ENCODE data around the gene FHIT.
"Not testable (repeated sequence)": the region's sequence is repeated elsewhere in the genome, so short reads cannot be mapped to it uniquely, and the experiment has no call there.

The FHIT gene

DNA sequence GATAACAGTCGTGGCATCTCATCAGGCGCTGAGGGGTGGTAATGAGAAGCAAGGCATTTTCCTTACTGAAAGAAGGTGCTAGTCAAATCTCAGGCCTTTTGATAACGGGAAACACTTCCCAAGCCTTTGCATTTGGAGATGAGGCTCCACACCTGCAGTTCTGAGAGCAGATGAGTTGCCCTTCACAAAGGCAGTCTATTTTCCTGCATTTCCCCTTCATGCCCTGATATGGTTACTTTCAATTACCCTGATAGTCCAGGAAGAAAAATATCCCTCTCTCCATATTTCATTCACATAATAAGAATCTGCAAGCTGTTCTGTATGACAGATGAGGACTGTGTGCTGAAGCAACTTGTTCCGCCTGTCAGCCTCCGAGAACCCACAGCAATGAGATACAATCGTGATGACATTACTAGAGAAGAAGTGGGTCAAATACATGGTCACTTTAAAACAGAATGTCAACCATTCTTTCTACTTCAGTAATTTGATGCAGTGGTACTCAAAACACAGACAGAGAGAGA is 25.0 kb downstream of the FHIT start:
- DNase-seq (ENCODE audit: low read depth in 2 of 2), result no peak

DNA sequence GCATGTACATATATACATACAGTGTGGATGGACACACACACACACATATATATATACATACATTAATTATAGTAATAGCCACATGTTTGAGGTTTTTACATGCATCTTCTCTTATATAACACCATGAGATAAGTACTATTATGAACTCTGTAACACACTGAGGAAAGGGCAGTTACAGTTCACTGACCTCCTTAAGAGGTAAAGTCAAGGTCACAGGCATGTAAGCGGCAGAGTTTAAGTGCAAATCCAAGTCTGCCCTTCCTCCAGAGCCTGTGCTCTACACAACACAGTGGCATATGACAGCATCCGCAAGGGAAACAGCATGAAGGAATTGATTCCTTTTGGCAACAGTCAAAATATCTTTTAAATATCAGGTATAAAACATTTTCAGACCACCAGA is 26.4 kb downstream of the FHIT start:
- no peak for DNase-seq (ENCODE audit: low read depth in 2 of 2)

DNA sequence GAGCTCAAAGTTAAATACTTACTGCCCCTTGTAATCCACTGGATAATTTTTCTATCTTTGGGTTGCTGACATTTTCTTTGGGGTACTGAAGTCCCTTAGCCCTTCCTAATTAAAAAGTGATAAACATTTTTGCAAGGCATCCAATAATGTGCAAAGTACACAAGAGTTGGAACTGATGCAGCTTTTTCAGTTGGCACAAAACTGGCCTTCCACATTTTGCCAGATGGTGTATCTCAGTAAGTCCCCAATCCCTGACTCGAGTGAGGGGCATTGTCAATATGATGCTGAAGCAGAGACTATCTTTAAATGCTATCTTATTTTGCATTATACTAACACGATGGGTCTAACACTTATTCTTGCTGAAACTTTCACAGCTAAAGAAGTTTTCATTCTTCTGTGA is 27.8 kb downstream of the FHIT start:
- DNase-seq (ENCODE audit: low read depth in 2 of 2), result no peak

DNA sequence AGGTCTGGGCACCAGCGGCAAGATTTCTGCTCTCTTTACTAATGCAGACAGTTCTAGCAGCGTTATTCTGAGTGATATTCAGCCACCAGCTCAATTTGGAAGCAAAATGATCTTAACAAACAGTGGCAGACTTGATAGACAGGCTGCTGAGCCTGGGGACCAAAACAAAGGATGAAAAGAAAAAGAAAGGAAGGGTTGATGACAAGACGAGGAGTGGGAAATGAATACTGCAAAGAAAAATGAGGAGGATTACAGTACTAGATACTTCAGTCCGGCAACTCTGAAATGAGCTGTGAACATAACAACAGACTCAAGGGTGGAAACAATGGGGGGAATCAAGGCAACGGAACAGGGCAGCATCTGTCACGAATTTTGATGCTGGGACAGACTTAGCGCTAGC is 28.8 kb downstream of the FHIT start:
- no peak for DNase-seq (ENCODE audit: low read depth in 2 of 2)

DNA sequence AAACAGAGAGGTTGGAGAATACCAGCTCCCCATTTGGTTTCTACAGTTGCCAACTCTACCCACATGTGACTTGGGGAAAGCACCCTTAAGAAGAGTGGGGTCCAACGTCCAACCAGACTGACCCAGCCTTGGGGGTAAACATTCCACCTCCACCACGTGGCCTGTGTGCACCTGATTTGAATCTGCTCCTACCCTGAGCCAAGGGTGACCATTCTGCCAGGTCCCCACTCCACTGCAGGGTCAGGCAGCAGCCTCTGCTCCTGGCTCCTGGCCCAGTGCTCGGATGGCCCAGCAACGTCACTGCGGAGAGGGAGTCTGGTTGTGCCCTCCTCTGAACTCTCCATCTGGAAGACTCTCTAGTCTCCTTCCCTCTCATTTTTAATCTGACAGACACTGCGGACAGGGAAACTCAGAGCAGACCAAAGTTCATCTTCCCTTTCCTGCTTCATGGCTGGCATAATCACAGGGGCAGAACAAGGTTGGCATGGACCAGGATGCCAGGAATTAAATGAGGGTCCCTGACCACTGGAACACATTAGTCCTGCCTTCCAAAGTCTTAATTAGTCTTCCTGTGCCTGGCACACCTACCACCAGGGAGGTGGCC is 29.4 kb downstream of the FHIT start:
- no peak for DNase-seq (ENCODE audit: low read depth in 2 of 2)

DNA sequence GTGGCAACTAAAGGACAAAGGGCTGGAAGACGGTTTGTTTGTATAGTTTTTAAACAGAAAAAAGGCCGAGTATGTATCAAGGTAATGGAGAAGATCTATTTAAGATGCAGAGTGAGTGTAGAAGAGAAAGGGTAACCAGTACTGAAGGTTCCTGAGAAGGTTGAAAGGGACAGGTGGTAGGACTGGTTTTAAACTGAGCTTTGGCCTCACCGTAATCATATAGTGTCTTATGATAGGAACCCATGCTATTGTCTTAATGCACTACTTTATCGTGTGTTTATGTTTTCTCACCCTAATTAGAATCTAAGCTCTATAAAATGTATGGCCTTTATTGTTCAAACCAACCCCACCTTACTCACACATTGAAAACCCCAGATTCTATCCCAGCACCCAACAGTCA is 32.7 kb downstream of the FHIT start:
- no peak for DNase-seq (ENCODE audit: low read depth in 2 of 2)

DNA sequence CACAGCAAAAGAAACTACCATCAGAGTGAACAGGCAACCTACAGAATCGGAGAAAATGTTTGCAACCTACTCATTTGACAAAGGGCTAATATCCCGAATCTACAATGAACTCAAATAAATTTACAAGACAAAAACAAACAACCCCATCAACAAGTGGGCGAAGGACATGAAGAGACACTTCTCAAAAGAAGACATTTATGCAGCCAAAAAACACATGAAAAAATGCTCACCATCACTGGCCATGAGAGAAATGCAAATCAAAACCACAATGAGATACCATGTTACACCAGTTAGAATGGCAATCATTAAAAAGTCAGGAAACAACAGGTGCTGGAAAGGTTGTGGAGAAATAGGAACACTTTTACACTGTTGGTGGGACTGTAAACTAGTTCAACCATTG is 35.1 kb downstream of the FHIT start:
- not testable (repeated sequence) for DNase-seq (ENCODE audit: low read depth in 2 of 2)

DNA sequence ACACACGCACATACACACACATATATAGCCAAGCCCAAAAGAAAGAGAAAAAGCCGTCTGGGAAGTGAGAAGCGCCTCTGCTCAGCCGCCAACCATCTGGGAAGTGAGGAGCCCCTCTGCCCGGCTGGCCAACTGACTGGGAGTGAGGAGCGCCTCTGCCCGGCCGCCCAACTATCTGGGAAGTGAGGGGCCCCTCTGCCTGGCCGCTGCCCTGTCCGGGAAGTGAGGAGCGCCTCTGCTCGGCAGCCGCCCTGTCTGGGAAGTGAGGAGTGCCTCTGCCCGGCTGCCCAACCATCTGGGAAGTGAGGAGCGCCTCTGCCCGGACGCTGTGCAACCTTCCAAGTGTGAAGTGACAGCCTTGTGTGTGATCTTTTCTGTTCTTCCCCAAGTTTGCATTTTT is 49.2 kb downstream of the FHIT start:
- DNase-seq (ENCODE audit: low read depth in 2 of 2), result no peak

DNA sequence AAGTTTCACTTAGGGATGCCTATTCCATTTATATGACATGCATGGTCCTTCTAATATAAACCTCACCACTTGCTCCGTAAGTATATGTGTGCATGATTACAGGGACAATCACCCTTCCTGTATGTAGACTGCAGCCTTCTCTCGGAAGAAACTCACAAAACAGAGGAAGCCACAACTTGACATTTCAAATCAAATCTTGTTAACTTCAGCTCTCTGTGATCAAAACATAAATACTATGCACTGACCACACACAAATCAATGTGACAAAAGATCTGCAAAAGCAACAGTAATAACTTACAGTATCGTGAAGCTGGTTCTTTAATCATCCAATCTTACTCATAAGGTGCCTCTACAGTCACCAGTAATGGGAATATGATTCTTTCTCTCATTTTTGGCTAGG is 50.2 kb downstream of the FHIT start:
- no peak for DNase-seq (ENCODE audit: low read depth in 2 of 2)

DNA sequence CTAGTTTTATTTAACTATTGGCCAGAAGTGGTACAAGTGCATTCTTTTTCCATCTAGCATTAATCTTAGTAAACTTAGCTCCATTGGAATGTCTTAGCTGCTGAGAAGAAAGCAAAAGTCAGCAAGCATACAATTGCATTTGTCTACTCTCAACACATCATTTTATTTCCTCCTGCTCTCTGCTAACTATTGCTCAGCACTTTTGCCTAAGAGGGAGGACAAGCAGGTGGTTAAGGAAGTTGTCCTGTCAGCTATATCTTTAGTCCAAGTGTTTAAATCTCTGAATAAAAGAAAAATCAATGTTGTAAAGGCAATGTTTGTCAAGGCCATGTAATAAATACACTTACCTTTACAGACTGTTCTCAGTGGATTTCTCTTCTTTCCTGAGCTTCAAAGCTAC is 51.0 kb downstream of the FHIT start:
- DNase-seq (ENCODE audit: low read depth in 2 of 2), result no peak

DNA sequence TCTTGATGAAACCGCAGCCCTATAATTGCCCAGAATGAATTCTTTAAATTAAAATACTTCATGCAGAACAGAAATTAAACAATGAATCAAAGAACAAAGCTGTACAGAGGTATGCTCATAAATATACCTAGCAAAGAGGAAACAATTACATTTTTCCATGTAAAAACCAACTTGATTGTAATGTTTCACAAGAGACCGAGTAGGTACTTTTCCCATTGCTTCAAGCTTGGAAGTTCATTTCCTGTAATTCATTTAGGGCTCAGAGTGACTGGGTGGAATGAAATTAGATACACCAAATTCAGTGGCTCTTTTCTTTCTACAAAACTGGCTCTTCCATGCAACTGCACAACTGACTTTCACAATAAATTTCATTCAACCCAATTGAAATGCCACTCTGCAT is 51.4 kb downstream of the FHIT start:
- no peak for DNase-seq (ENCODE audit: low read depth in 2 of 2)

DNA sequence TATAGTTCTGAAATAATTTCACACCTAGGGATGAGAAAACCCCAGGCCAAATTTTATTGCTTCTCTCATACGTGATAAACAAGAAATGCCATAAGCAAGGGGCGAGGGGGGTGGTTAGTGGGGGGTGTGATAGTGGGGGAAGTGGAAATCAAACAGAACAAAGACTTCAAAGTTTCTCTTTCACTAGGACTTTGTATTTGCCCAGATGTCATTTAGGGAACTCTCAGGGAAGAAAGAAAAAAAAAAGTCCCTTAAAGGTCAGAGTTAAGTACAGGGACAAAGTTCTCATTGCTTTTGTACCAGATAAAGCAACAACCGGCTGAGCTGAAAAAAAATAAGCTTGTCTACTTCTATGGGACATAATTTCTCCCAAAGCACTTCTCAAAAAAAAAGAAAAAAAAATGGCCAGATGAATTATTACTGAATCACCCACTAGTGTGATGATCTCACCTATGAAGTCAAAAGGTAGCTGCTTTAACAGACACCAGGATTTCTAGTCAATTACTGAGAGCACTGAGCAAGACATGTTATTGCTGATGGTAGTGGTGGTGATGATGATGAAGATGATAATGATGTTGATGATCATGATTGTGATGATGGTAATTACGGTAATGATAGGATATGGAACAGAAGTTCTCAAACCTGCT is 56.2 kb downstream of the FHIT start:
- no peak for DNase-seq (ENCODE audit: low read depth in 2 of 2)

DNA sequence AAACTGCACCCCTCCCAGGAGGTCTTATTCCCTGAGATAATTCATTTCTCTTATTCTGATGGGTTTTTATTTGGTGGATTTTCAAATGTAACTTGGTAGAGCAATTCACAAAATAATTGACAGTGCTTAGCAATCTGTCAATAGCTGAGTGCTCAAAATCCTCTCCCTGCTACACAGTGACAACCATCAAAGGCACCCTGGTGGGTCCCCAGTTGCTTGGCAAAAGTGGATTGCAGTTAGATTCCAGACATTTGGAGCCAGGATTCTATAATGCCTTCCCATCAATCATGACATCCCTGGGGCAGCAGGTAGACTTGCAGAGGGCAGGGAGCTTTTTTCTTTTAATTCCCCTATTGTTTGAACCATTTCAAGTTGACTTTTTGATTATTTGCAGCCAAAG is 59.0 kb downstream of the FHIT start:
- DNase-seq (ENCODE audit: low read depth in 2 of 2), result no peak

DNA sequence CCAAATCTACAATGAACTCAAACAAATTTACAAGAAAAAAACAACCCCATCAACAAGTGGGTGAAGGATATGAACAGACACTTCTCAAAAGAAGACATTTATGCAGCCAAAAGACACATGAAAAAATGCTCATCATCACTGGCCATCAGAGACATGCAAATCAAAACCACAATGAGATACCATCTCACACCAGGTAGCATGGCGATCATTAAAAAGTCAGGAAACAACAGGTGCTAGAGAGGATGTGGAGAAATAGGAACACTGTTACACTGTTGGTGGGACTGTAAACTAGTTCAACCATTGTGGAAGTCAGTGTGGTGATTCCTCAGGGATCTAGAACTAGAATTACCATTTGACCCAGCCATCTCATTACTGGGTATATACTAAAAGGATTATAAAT is 61.0 kb downstream of the FHIT start:
- not testable (repeated sequence) for DNase-seq (ENCODE audit: low read depth in 2 of 2)

DNA sequence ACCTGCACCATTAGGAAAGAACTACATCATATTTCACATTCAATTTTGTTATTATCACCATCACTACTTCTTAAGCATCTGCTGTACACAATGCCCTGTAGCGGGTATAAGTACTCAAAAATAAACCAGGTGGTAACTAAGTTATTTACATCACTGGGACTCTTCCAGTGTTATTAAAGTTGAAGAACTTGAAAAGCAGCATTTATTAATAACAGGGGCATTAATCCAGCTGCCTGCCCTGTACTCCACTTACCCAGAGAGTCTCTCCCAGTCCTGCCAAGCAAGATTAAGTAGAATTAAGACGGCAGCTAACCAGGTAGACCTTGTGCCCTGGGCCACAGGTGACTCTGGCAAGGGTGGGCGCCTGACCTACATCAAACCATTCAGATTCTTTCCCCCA is 65.2 kb downstream of the FHIT start:
- DNase-seq (ENCODE audit: low read depth in 2 of 2), result no peak

DNA sequence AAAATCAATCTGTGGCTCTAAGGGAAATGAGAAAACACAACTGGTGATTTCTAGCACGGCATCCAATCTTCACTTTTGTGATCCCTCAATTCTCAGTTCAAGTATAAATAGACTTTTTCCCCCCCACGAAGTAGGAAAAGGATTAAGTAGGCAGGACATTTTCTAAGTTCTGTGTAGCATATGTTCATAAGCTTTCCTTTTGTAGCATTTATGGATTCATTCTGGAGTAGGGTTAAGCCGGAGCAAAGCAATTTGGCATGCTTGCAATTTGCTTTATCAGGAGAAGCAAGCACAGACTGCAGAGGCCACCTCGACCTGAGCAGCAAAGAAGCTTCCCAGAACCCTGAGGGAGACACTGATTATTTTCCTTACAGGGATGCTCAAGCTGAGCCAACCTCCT is 66.3 kb downstream of the FHIT start:
- DNase-seq (ENCODE audit: low read depth in 2 of 2), result no peak

DNA sequence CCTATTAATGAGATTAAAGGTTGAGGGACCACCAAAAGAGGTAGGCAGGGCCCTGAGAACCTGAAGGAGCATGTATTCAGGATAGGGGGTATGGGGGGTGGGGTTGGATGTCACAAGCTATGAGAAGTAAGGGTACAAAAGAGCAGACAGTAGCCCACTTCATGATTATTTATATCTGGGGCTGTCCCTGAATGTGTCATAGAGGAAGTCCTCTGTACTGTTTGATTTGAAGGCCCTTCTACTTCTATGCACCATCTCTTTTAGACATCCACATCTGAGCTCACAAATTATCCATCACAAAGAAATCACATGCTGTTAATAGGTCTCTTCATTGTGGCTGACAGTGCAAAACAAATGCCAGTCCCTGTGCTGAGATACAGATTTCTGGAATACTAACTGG is 68.6 kb downstream of the FHIT start:
- DNase-seq (ENCODE audit: low read depth in 2 of 2), result no peak

DNA sequence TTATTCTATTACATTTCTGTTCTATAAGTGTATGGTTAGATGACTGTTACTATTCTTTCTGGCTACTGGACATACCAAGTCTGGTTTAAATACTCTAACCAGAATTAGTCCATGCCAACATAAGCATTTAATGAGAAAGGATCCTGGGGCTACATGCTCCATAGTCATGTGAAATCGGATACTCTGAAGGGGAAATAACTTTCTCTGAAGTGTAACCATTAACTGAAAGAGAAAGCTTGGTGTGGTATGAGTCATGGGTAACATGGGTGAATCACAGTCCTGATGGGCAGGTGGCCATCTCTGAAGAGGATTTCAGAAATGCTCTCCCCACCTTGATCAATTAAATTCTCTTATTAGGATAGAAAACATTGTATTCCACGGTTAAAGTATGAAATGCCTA is 69.4 kb downstream of the FHIT start:
- peak; percentile 14 to 27 for DNase-seq (ENCODE audit: low read depth in 2 of 2)

DNA sequence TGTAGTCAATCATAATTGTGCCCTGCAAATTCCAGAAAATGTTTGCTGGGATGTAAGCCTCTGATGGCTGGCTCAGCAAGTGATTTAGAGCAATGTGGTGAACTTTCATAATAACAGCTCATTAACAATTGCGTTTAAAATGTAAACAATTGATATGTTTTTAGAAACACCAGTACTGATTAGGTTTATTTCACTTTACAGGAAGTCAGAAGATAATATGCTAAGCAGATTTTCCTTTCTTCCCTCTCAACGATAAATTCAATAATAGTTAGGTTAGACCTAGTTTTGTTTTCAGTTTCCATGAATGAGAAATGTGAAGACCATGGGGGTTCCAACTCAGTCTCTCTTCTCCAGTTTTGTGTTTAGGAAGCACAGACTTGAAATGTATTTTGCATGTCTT is 71.0 kb downstream of the FHIT start:
- DNase-seq (ENCODE audit: low read depth in 2 of 2), result no peak

DNA sequence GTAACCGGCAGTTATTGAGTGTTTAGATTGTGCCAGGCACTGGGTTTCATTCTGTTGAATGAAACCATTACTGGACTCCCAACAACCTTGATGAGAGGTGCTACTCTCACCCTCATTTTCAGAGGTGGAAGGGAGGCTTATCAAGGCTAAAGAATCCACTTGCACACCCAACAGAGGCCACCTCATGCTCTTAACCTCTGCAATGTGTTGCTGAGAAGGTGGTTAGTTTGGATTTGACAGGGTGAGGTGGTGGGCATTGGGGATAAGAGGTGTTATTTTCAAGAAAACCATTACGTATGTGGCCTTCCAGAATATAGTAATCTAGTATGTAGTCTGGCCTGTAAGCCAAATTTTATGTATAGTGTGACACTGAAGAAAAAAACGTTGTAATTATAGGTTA is 73.1 kb downstream of the FHIT start:
- no peak for DNase-seq (ENCODE audit: low read depth in 2 of 2)

DNA sequence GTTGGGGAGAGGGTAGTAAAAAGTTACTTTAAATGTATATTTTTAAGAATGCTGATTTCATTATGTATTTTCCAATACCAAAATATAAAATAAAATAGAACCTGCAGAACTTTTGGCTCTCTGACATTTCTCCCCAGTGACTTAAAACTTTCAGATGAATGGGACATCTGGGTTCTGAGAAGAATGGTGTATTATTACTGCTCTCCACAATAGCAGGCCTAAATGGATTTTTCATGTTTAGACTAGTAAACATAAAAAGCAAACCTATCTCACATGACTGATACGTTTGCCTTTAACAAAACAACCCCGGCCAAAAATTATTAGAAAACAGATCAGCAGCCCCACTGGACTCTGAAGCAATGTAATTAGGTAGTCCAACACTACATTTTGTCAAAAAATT is 73.8 kb downstream of the FHIT start:
- DNase-seq (ENCODE audit: low read depth in 2 of 2), result no peak

DNA sequence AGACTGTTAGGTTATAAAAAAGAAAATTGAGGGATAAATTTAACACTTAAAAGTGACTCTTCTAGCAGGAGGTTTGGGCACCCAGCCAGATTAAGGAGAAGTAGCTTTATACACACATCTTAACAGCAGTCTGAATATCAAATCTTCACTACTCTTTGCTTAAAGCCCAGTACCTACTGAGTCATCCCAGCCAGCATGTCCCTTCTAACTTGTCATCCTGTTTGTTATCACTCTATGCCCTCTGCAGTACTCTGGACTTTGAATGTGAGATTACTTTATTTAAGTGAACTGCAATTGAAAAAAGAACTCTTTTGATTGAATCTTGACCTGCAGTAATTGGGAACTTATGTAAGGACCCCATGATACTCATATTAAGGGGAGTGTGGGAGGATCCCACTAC is 77.6 kb downstream of the FHIT start:
- no peak for DNase-seq (ENCODE audit: low read depth in 2 of 2)

DNA sequence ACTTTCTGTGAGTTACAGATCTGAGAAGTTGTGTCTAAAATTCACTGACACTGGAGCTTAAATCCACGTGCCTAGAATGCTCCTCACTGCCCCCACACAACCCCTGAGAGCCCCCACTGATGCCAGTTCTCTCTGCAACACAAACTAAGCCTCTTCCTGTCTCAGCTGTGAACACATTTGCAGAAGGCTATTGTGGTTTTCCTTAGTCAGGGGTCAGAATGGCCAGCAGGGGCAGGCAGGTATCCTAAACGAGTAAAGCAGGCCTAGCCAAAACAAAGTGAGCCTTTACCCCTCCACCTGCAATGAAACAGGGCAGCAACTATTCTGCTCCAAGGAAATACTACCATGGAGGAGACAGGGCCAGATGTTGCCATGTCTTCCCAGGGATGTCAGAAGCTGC is 78.6 kb downstream of the FHIT start:
- no peak for DNase-seq (ENCODE audit: low read depth in 2 of 2)

DNA sequence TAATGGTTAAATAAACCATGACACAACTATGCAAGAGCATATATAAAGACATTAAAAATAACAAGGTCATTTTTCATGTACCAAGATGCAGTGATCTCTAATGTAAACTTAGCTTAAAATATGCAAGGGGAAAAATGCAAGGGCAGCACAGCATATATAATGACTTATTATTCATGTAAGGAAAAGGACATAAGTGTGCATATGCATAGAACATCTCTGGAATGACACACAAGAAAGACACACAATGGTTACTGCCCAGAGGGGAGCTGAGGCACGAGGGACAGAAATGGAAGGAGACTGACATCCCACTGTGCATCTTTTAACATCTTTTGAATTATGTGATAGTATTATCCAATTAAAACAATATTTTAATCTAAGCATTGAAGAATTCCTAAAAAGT is 79.0 kb downstream of the FHIT start:
- DNase-seq (ENCODE audit: low read depth in 2 of 2), result no peak
